Sigmoid colon (tissue), 4 donors: ENCODE results near the gene PTPN7.

ENCODE experiments used
- EP300 ChIP-seq, 4 donors: sonication (generic); formaldehyde crosslinking; IDR thresholded peaks; one replicate each; pipeline ENCODE4 v1.6.1; 2017; ENCODE audit warnings: antibody characterized with exemption in 4 of 4
- POLR2A ChIP-seq, 2 donors: fragments of 450-650 bp; IDR thresholded peaks; one replicate each; pipeline ENCODE4 v1.6.1; 2016; ENCODE audit warnings: antibody characterized with exemption in 2 of 2, mild to moderate bottlenecking in 2 of 2, moderate library complexity in 2 of 2
- TF ChIP-seq, protein P1 (sequence below), 4 experiments: fragments of 450-650 bp in 3 of 4; fragments of 200-600 bp in 1 of 4; IDR thresholded peaks; one replicate each; pipeline ENCODE4 v1.5.1; 2016 to 2019; ENCODE audit warnings: antibody characterized with exemption in 4 of 4, mild to moderate bottlenecking in 3 of 4, moderate library complexity in 2 of 4

DNA sequence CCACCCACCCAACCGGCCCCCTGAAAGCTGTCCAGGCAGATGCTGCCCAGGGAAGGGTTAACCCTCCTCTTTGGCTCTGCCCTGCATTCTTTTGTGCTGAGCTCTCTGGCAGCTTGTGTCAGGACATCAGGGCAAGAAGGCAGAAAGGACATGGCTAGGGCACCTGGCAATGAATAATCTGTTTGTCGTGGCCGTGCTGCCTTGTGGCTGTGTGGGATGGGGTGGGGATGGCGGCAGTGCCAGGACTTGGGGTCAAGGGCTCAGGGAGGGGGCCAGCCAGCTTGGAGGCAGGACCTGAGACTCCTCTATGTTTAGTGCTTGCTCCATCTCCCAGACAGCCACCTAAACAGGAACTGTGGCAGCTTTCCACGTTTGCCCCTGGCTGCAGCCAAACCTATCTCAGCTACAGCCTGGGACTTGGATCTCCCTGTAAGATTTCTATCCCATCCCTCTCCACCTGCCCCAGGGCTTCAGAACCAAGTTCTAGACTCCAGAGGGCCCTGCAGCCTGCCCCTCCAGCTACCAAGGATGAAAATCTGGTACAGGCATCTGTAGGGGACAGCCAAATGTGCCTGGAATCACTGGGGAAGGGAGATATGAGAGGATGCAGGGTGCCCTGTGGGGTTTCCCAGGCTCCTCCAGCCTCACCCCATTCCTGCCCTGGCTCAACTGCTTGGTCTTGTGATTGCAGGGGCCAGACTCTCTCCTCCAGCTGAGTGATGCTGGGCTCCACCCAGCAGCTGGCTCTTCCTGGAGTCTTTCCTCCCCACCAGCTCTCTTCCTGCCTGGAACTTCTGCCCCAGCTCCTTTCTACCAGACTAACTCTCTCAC is 47.3 kb downstream of the PTPN7 start:
- TF ChIP-seq, protein P1, sequence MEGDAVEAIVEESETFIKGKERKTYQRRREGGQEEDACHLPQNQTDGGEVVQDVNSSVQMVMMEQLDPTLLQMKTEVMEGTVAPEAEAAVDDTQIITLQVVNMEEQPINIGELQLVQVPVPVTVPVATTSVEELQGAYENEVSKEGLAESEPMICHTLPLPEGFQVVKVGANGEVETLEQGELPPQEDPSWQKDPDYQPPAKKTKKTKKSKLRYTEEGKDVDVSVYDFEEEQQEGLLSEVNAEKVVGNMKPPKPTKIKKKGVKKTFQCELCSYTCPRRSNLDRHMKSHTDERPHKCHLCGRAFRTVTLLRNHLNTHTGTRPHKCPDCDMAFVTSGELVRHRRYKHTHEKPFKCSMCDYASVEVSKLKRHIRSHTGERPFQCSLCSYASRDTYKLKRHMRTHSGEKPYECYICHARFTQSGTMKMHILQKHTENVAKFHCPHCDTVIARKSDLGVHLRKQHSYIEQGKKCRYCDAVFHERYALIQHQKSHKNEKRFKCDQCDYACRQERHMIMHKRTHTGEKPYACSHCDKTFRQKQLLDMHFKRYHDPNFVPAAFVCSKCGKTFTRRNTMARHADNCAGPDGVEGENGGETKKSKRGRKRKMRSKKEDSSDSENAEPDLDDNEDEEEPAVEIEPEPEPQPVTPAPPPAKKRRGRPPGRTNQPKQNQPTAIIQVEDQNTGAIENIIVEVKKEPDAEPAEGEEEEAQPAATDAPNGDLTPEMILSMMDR (IDR thresholded peaks at IDR 0.05) = no peak
- TF ChIP-seq EP300 (IDR thresholded peaks at IDR 0.05) (no peak), POLR2A (IDR thresholded peaks at IDR 0.05) (no peak)
